Measurements from ENCODE around the gene NUDC.
"Not testable (repeated sequence)": the region's sequence is repeated elsewhere in the genome, so short reads cannot be mapped to it uniquely, and the experiment has no call there.

NUDC gene

GRCh38 chr1:26911399-26912146 lies 10.0 kb upstream of the NUDC start:
- DNase-seq = no peak

- no peak for DNase-seq
Measured at GRCh38 chr1:26912147-26912490, 9.4 kb upstream of the NUDC start.

GRCh38 chr1:26913389-26913753 lies 8.2 kb upstream of the NUDC start:
- DNase-seq = no peak

GRCh38 chr1:26913754-26914619 lies 7.6 kb upstream of the NUDC start, which contains the start of gene NR0B2:
Gene NR0B2, minus strand, starts transcription at chr1:26913975. Its CDS starts 35 bp downstream, at chr1:26913940.
- no peak for DNase-seq

- DNase-seq = no peak
Measured at GRCh38 chr1:26915204-26915842, 6.2 kb upstream of the NUDC start.

GRCh38 chr1:26921126-26921539 lies 410 bp upstream of the NUDC start:
- no peak for DNase-seq

GRCh38 chr1:26922431-26922729 lies 837 bp downstream of the NUDC start:
- DNase-seq = no peak

GRCh38 chr1:26922901-26923300 lies 1.4 kb downstream of the NUDC start:
- DNase-seq = no peak

- DNase-seq = peak in 1 of 2 experiments; percentile 23
Measured at GRCh38 chr1:26923711-26924110, 2.2 kb downstream of the NUDC start.

GRCh38 chr1:26932531-26932930 lies 11.0 kb downstream of the NUDC start:
- no peak for DNase-seq

GRCh38 chr1:26936823-26937222 lies 15.3 kb downstream of the NUDC start:
- no peak for DNase-seq

- DNase-seq = no peak
Measured at GRCh38 chr1:26938004-26938658, 16.6 kb downstream of the NUDC start.

GRCh38 chr1:26938659-26939025 lies 17.1 kb downstream of the NUDC start:
- DNase-seq = no peak

- DNase-seq = no peak
Measured at GRCh38 chr1:26941311-26941710, 19.8 kb downstream of the NUDC start.

- DNase-seq = no peak
Measured at GRCh38 chr1:26942656-26943055, 21.1 kb downstream of the NUDC start.

- DNase-seq = no peak
Measured at GRCh38 chr1:26945138-26945537, 23.6 kb downstream of the NUDC start.

GRCh38 chr1:26945728-26946127 lies 24.2 kb downstream of the NUDC start:
- no peak for DNase-seq

- DNase-seq = no peak
Measured at GRCh38 chr1:26946270-26946669, 24.7 kb downstream of the NUDC start.

GRCh38 chr1:26948725-26949057 lies 27.1 kb downstream of the NUDC start:
- DNase-seq = not testable (repeated sequence)

- no peak for DNase-seq
Measured at GRCh38 chr1:26949266-26949925, 27.9 kb downstream of the NUDC start.

- no peak for DNase-seq
Measured at GRCh38 chr1:26949926-26950319, 28.4 kb downstream of the NUDC start.

- DNase-seq = no peak
Measured at GRCh38 chr1:26950602-26951001, 29.1 kb downstream of the NUDC start.

GRCh38 chr1:26951216-26951615 lies 29.7 kb downstream of the NUDC start:
- no peak for DNase-seq

Measured in SW 1271 (cell line).